Measurements from ENCODE around the gene PLPP3.

- TF ChIP-seq CTCF (IDR thresholded peaks at IDR 0.05) (no peak), POLR2A (IDR thresholded peaks at IDR 0.05; ENCODE audit: low read depth) (no peak), POLR2AphosphoS5 (IDR thresholded peaks at IDR 0.05) (no peak), EP300 (IDR thresholded peaks at IDR 0.05) (no peak)
These were observed 12.4 kb downstream of the PLPP3 start for GRCh38 chr1:56566994-56567393.
